ENCODE measurements around the gene OTUD4.

DNA sequence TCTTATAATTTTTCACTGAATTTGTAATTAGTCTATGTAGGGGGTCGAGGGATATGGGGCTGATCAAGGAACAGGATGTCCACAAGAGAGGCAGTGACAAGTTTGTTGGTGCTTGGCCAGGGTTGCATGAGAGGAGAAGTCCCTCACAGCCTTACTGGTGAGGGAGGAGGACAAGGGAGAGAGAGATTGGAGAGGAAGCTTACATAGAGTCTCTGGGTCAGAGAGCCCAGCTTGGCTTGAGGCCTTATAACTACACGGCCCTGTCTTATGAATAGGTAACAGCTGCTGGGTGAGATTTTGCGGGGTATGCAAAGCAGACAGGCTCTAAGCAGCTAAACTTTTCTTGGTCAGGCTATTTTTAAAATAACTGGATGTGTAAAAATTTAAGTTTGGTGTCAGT, 37.9 kb upstream of the OTUD4 start:
- TF ChIP-seq CTCF (IDR thresholded peaks at IDR 0.05) = no peak
- TF ChIP-seq POLR2A (IDR thresholded peaks at IDR 0.05) = no peak
